Cardiac muscle cell (in vitro differentiated cells and primary cell): Measurements from ENCODE around the gene STARD13. TPM values are rescaled to one million over a fixed set of nuclear protein-coding genes. Genes with fewer than 3 reads are reported as not detected.
"Not testable (repeated sequence)": the region's sequence is repeated elsewhere in the genome, so short reads cannot be mapped to it uniquely, and the experiment has no call there.

Source experiments
- DNase-seq, 2 donors: peaks; one replicate each; pipeline versions ENCODE4 v3.0.0 to v3.0.0-alpha.2; 2010 to 2017; ENCODE audit warnings: low read depth in 1 of 2, low spot score in 1 of 2
- H3K27ac ChIP-seq: fragments of 200-600 bp; sonication (generic); 2 replicates; pipeline ENCODE4 v1.5.1; 2016
- H3K27me3 ChIP-seq: fragments of 200-600 bp; sonication (generic); 2 replicates; pipeline ENCODE4 v1.6.0; 2016; ENCODE audit warnings: control low read depth
- H3K36me3 ChIP-seq: fragments of 200-600 bp; sonication (generic); 2 replicates; pipeline ENCODE4 v1.5.1; 2016; ENCODE audit warnings: control low read depth
- H3K4me1 ChIP-seq: fragments of 200-600 bp; sonication (generic); 2 replicates; pipeline ENCODE4 v1.8.1; 2017; ENCODE audit warnings: low read depth, mild to moderate bottlenecking, mixed run types
- H3K4me3 ChIP-seq: fragments of 200-600 bp; sonication (generic); 2 replicates; pipeline ENCODE4 v1.5.1; 2016; ENCODE audit warnings: mild to moderate bottlenecking
- H3K9me3 ChIP-seq: fragments of 200-600 bp; sonication (generic); 2 replicates; pipeline ENCODE4 v1.5.1; 2017; ENCODE audit warnings: low read depth, mild to moderate bottlenecking, control low read depth
- CTCF ChIP-seq: IDR thresholded peaks from 2 replicates; pipeline ENCODE4 v1.5.1; 2012; ENCODE audit warnings: low read depth, mild to moderate bottlenecking, low read length
- polyA plus RNA-seq: library from polyadenylated mRNA; unstranded; fragments of >200 nt; fragmentation: Nextera tagmentation; extraction: Ambion mirVana; gene quantifications from 2 replicates; pipeline ENCODE4 v1.2.1, GENCODE V29; 2016
- total RNA-seq: library from RNA; depleted of rRNA; stranded (reverse); fragments of >200 nt; gene quantifications from 2 replicates; pipeline ENCODE4 v1.2.3, GENCODE V29; 2016

STARD13 gene
- total and polyA plus RNA-seq, 2 experiments from 2014 or later = 16.5 to 23.5 TPM

DNA sequence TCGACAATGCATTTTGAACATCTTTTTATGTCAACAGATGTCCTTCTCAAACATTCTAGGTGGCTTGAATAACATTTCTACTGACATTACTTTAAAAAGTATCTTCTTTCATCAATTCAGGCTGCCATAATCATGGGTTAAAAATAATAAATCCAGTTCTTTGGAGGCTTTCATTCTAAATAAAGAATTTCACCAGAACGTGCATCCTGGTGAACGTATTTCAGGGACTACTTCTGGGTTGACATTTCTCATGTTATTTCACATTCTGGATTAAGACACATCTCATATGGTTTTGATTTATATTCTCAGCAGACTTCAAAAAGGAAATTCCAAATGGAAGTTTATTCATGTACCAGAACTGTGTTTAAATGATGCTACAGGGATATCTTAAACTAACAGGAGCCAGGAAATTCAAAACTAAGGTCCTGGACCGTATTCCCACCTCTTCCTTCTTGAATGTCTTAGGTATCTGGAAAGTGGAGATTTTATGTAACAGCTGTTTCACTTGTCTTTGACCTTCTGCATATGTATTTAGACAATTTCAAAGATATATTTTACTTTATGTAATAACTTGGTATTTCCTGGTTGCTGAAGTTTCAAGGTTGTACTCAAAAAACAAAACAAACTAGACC lies 107.2 kb downstream of the STARD13 start:
- H3K4me3 ChIP-seq = no peak overlapping the region
- H3K36me3 ChIP-seq = no peaks in the 10 kb centered on the region
- H3K27ac ChIP-seq = no peak overlapping the region
- no peaks in the 10 kb centered on the region for H3K27me3 ChIP-seq
- H3K4me1 ChIP-seq = peaks cover 16% of the 10 kb centered on the region
- no peak for TF ChIP-seq CTCF
- H3K9me3 ChIP-seq = no peaks in the 10 kb centered on the region
- no peak for DNase-seq

DNA sequence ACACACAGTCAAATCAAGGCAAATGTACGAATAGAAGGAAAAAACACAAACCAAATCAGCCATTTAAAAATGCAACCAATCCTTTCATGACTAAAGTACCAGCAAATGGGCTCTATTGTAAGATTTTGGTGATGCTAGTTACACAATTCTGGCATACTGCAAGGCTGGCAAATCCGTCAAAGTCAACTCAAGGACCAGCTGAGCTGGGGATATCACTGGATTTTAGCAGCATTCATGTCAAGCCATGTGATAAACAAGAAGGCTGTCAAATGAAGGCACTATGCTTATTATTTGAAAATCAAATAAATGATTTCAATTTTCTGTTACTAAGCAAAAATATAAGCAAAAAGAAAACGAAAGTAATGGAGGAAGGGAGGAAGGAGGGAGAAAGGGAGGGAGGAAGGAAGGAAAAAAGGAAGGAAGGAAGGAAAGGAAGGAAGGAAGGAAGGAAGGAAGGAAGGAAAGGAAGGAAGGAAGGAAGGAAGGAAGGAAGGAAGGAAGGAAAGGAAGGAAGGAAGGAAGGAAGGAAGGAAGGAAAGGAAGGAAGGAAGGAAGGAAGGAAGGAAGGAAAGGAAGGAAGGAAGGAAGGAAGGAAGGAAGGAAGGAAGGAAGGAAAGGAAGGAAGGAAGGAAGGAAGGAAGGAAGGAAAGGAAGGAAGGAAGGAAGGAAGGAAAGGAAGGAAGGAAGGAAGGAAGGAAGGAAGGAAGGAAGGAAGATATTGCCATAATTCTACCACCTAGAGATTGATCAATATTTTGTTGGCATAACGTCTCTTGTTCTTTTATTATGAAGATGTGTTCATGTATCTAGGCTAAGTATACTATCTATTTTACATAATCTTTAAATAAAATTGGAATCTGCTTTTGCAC lies 108.0 kb downstream of the STARD13 start:
- H3K36me3 ChIP-seq, H3K4me3 ChIP-seq, DNase-seq, H3K27me3 ChIP-seq, H3K9me3 ChIP-seq, H3K27ac ChIP-seq: not testable (repeated sequence)
- peaks cover 16% of the 10 kb centered on the region for H3K4me1 ChIP-seq

GRCh38 chr13:33176526-33176925 lies 109.0 kb downstream of the STARD13 start:
- no peaks in the 10 kb centered on the region for H3K36me3 ChIP-seq
- no peaks in the 10 kb centered on the region for H3K27me3 ChIP-seq
- H3K4me3 ChIP-seq = no peak overlapping the region
- no peaks in the 10 kb centered on the region for H3K9me3 ChIP-seq
- H3K4me1 ChIP-seq = peaks cover 15% of the 10 kb centered on the region
- no peak for DNase-seq
- no peak for TF ChIP-seq CTCF
- no peak overlapping the region for H3K27ac ChIP-seq

DNA sequence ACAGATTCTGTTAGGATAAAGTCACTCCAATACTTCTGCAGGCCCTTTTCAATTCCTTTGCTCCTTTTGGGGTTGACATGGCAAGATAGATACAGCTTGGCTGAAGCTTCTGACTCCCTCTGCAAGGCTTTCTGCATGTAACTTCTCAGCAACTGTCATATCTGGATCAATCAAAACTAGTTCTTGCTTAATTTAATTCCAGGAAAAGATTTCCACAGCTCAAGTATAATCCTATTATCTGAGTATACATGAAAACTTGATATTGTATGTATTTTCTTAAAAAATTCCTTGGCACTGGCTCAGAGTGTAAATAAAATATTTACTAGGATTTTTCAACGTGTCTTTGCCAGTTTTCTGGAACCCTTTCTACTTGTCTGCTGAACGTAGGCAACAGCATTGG lies 109.6 kb downstream of the STARD13 start:
- no peaks in the 10 kb centered on the region for H3K27me3 ChIP-seq
- H3K9me3 ChIP-seq = no peaks in the 10 kb centered on the region
- no peak overlapping the region for H3K4me3 ChIP-seq
- no peak for DNase-seq
- no peak for TF ChIP-seq CTCF
- H3K36me3 ChIP-seq = no peaks in the 10 kb centered on the region
- H3K4me1 ChIP-seq = peaks cover 9% of the 10 kb centered on the region
- H3K27ac ChIP-seq = no peak overlapping the region

- DNase-seq = peak in 1 of 2 donors; percentile 44
- TF ChIP-seq CTCF = no peak
- Histone ChIP-seq H3K4me1 (no peaks in the 10 kb centered on the region), H3K4me3 (no peak overlapping the region), H3K27me3 (no peaks in the 10 kb centered on the region), H3K9me3 (no peaks in the 10 kb centered on the region), H3K27ac (no peak overlapping the region), H3K36me3 (no peaks in the 10 kb centered on the region)
Measured at GRCh38 chr13:33174931-33175330, 110.6 kb downstream of the STARD13 start.

GRCh38 chr13:33174491-33174890 lies 111.1 kb downstream of the STARD13 start:
- no peak for DNase-seq
- no peaks in the 10 kb centered on the region for H3K4me1 ChIP-seq
- no peaks in the 10 kb centered on the region for H3K36me3 ChIP-seq
- no peak overlapping the region for H3K4me3 ChIP-seq
- H3K27ac ChIP-seq = no peak overlapping the region
- TF ChIP-seq CTCF = no peak
- H3K27me3 ChIP-seq = no peaks in the 10 kb centered on the region
- no peaks in the 10 kb centered on the region for H3K9me3 ChIP-seq
